ENCODE data around the gene SETDB2. TPM values are rescaled to one million over a fixed set of nuclear protein-coding genes. Genes with fewer than 3 reads are reported as not detected.
A peak's percentile ranks its signal among the peaks of the same experiment; 100 is the strongest.

SETDB2 gene, protein sequence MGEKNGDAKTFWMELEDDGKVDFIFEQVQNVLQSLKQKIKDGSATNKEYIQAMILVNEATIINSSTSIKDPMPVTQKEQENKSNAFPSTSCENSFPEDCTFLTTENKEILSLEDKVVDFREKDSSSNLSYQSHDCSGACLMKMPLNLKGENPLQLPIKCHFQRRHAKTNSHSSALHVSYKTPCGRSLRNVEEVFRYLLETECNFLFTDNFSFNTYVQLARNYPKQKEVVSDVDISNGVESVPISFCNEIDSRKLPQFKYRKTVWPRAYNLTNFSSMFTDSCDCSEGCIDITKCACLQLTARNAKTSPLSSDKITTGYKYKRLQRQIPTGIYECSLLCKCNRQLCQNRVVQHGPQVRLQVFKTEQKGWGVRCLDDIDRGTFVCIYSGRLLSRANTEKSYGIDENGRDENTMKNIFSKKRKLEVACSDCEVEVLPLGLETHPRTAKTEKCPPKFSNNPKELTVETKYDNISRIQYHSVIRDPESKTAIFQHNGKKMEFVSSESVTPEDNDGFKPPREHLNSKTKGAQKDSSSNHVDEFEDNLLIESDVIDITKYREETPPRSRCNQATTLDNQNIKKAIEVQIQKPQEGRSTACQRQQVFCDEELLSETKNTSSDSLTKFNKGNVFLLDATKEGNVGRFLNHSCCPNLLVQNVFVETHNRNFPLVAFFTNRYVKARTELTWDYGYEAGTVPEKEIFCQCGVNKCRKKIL
- total RNA-seq, result 1 to 10 TPM; 4.2 to 9.5 (median 7.6) TPM

DNA sequence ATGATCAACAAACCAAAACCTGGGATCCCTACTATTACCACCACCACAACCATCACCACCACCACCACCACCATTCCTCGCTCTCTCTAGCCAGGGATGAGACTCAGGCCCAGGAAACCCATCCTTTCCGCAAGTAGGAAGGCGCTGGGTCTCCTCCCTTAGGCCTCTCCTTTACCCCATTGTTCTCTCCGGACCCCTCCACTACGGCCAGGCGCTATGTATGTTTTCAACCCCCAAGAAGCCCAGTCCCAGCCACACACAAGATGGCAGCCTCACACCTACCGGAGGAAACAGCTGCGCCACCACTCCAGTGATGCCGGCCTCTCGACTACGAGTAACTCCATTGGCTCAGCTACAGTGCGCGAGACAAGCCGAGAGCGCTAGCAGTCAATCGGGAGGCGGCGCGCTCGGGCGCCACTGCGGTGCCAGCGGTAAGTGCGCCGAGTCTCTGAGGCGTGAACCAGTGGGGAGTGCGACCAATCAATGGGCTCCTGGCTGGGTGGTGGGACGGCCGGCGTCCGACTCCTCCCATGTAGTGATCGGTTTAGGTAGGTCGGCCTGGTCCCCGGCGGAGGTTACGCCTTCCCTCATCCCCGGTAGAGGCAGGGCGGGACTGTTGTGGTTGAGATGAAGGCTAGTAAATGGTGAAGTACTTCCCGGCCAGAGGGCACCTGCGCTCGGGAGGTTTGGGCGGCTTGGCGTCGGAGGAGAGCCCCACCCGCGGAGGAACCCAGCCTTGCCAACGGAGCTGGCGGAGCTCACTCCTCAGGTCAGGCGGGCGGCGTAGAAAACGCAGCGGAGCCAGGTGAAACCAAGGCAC, at the start of gene SETDB2, which contains the start of gene CAB39L:
SETDB2 (plus strand) TSS at position 571 of the 820 bp plus-strand sequence. CDS start 7,620 bp downstream, outside the sequence.
CAB39L (minus strand) TSS at position 361 of the 820 bp plus-strand sequence. CDS start 61,154 bp downstream, outside the sequence.
- 0 to 4% (median 0%) methylated on average over 2 to 9 of the region's 53 CpGs; no CpG with 5 or more reads in 4 of the 10 experiments for WGBS, 10 experiments
- in situ Hi-C loops (cut with MboI; ENCODE audit: low pct_unique_long_range_greater_than_20kb in 2 of 9, low sequenced_read_pairs in 9 of 9, unreplicated experiment in 9 of 9), result loop anchor here in 1 of 9 experiments (25.0 kb wide), 1 partner anchor 132 kb away; no protein-coding TSS in a partner anchor
- H3K4me3 ChIP-seq, result peak within 1 kb of the TSS; percentile 55 to 80 (median 69)

DNA sequence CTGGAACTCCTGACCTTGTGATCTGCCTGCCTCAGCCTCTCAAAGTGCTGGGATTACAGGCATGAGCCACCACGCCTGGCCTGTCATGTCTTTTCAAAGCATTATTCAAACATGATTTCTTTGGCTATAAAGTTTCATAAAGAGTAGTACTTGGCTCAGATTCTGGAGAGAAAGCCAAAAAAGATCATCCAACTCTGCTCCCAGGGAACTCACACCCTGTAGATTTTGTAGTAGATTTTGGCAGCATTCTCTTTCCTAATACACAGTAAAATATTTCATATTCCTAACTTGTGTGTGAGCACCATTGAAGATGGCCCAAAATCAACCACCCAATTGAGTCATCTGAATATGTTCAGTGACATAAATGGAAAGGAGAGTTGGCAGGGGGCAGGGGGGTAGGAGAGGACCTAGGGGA, 48.6 kb upstream of the SETDB2 start:
- in situ Hi-C loops (cut with MboI; ENCODE audit: low pct_unique_long_range_greater_than_20kb in 2 of 9, low sequenced_read_pairs in 9 of 9, unreplicated experiment in 9 of 9), result no loop called here
- WGBS, 10 experiments, result 60 to 100% (median 80%) methylated on average over 1 of the region's 1 CpG; no CpG with 5 or more reads in 6 of the 10 experiments
- Histone ChIP-seq H3K4me1 (replicated peaks in 1 of 2) (no peaks in the 10 kb centered on the region), H3K27ac (no peak overlapping the region), H3K4me3 (no peak overlapping the region)
- ATAC-seq (replicated peaks in 6 of 8), result no peak

More for the DNA sequence above, at the start of gene SETDB2, which contains the start of gene CAB39L:
- ATAC-seq (replicated peaks in 6 of 8), result peak; percentile 89 to 97 (median 94)
- Histone ChIP-seq H3K4me1 (replicated peaks in 1 of 2) (peaks cover 3 to 6% of the 10 kb centered on the region in 2 donors), H3K27ac (peak within 1 kb of the TSS; percentile 90 to 95)

DNA sequence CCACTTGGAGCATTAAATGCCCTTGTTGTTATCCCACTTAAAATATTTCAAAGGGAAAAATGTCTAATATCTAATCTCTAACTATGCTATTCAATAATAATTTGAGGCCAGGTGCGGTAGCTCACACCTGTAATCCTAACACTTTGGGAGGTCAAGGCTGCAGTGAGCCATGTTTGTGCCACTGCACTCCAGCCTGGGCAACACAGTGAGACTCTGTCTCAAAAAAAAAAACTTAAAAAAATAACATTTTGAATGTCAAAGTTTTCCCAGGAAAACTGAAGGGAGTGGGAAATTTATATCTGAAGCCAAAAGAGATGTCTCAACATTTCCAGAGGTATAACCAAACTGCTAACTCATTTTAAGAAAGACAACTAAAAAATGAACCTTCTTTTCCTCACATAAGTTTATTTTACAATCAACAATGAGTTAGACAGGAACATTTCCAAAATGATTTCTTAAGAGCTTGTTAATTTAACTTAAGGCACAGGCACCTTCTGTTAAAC, 48.1 kb upstream of the SETDB2 start:
- Histone ChIP-seq H3K4me3 (no peak overlapping the region), H3K27ac (no peak overlapping the region), H3K4me1 (replicated peaks in 1 of 2) (no peaks in the 10 kb centered on the region)
- in situ Hi-C loops (cut with MboI; ENCODE audit: low pct_unique_long_range_greater_than_20kb in 2 of 9, low sequenced_read_pairs in 9 of 9, unreplicated experiment in 9 of 9), result no loop called here
- ATAC-seq (replicated peaks in 6 of 8), result no peak
- WGBS, 10 experiments, result 50 to 100% (median 92%) methylated on average over 1 of the region's 1 CpG; no CpG with 5 or more reads in 5 of the 10 experiments

DNA sequence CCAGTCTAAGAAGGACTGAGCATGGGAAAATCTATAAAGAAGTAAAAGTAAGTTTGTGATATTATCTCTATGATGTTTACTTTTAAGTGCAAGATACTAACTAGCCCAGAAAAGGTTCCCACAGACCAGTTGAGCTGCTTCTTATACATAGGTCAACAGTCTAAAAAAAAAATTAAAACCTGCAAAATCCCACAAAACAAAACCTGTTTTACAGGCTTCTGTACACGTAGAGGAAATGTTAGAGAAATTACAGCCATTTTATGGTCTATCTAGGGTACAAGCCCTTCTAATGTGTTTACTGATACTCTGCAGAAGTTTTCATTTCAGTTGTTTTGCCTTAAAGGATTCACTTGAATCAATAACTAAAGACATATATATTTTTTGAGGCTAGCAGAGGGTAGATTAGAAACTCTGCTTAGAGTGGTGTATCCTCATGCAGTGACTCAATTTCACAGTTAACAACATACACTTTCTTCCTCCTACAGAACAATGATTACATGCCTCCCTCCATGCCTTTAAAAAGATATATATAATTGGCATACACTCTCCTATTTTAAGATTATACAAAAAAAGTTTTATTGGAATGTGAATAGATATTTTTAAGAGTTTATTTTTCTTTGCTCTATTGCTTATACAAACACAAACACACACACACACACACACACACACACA, 44.1 kb upstream of the SETDB2 start:
- no peak overlapping the region for H3K4me3 ChIP-seq

DNA sequence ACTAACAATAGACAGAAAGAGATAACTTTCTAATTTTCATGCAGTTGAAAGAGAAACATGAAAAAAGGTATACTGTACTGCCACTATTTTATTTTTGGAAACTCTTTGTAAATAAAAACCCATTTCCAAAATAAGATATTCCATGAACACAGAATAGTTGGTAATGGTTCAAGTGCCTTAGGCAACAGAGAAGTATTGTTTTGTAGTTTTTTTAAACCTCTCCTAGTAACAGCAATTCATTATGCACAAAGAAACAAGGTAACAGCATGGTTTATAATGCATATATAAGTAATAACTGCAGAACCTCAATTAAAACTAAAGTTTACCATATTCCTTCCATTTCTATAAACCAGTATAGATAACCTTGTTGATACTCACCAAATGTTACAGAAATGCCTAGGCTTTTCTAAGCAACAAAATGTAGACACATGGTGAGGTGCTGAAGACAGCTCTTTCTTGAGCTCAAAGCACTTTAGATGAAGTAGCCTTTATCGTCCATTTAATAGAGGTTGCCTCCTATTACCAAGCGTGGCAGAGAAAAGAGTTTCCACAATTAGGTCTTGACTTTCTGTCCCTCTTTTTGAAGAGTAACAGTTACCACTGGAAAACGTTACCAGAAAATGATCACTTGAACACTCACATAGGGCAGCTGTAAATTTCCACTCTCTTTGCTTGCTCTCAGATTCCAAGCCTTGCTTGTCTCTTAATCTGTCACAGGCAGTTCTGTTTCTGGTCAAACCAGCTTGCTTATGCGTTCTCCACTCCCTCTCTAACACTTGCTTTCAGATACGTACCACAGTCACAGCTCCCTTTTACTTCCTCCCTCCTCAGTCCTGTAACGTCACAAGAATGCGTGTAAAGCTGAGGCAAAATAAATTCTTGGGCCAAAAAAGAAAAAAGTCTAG, 43.1 kb upstream of the SETDB2 start:
- in situ Hi-C loops (cut with MboI; ENCODE audit: low pct_unique_long_range_greater_than_20kb in 2 of 9, low sequenced_read_pairs in 9 of 9, unreplicated experiment in 9 of 9), result no loop called here
- 9 to 81% (median 62%) methylated on average over 1 to 7 of the region's 7 CpGs for WGBS, 10 experiments
- peak in 3 of 8 experiments; percentile 57 to 97 (median 75) for ATAC-seq (replicated peaks in 6 of 8)
- no peak overlapping the region for H3K4me3 ChIP-seq
- no peak overlapping the region for H3K27ac ChIP-seq
- no peaks in the 10 kb centered on the region for H3K4me1 ChIP-seq (replicated peaks in 1 of 2)

More for the DNA sequence above, 44.1 kb upstream of the SETDB2 start:
- no peak overlapping the region for H3K27ac ChIP-seq
- in situ Hi-C loops (cut with MboI; ENCODE audit: low pct_unique_long_range_greater_than_20kb in 2 of 9, low sequenced_read_pairs in 9 of 9, unreplicated experiment in 9 of 9), result no loop called here
- WGBS, 10 experiments, result 14 to 100% (median 71%) methylated on average over 1 of the region's 1 CpG; no CpG with 5 or more reads in 3 of the 10 experiments
- no peak for ATAC-seq (replicated peaks in 6 of 8)
- H3K4me1 ChIP-seq (replicated peaks in 1 of 2), result no peaks in the 10 kb centered on the region

DNA sequence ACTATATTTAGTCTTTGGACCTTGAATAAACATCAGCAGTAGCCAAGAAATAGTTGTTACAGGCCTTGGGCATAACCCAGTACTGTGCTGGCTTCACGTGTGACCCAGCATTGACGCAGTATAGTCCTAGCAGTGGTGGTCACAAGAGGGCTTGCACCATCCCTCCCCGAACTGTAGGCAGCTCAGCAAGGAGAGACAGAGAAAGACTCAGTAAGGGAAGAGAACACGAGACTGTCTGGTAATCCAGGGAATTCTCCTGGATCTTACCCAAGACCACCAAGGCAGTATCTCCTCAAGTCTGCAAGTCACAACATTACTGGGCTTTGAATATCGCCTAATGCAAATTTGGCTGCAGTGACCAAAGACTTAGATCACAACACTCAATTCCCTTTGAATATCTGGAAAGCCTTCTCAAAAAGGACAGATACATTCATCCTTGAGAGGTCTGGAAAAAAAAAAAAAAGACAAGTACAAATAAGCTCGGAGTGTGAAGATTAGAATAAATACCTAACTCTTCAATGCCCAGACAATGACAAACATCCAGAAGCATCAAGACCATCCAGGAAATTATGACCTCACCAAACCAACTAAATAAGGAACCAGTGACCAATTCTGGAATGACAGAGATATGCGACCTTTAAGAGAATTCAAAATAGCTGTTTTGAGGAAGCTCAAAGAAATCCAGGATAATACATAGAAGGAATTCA, 39.9 kb upstream of the SETDB2 start:
- Histone ChIP-seq H3K4me3 (no peak overlapping the region), H3K27ac (no peak overlapping the region), H3K4me1 (replicated peaks in 1 of 2) (no peaks in the 10 kb centered on the region)
- no peak for ATAC-seq (replicated peaks in 6 of 8)
- 68 to 100% (median 90%) methylated on average over 2 to 7 of the region's 7 CpGs; no CpG with 5 or more reads in 1 of the 10 experiments for WGBS, 10 experiments
- in situ Hi-C loops (cut with MboI; ENCODE audit: low pct_unique_long_range_greater_than_20kb in 2 of 9, low sequenced_read_pairs in 9 of 9, unreplicated experiment in 9 of 9), result no loop called here

DNA sequence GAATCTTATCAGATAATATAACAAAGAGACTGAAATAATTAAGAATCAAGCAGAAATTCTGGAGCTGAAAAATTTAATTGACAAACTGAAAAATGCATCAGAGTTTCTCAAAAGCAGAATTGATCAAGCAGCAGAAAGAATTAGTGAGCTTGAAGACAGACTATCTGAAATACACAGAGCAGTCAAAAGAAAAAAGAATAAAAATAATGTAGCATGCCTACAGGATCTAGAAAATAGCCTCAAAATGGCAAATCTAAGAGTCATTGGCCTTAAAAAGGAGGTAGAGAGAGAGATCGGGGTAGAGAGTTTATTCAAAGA, 39.4 kb upstream of the SETDB2 start:
- WGBS, 10 experiments, result 73 to 100% (median 91%) methylated on average over 1 of the region's 1 CpG; no CpG with 5 or more reads in 4 of the 10 experiments
- in situ Hi-C loops (cut with MboI; ENCODE audit: low pct_unique_long_range_greater_than_20kb in 2 of 9, low sequenced_read_pairs in 9 of 9, unreplicated experiment in 9 of 9), result no loop called here
- ATAC-seq (replicated peaks in 6 of 8), result no peak
- H3K27ac ChIP-seq, result no peak overlapping the region
- H3K4me3 ChIP-seq, result no peak overlapping the region
- no peaks in the 10 kb centered on the region for H3K4me1 ChIP-seq (replicated peaks in 1 of 2)

DNA sequence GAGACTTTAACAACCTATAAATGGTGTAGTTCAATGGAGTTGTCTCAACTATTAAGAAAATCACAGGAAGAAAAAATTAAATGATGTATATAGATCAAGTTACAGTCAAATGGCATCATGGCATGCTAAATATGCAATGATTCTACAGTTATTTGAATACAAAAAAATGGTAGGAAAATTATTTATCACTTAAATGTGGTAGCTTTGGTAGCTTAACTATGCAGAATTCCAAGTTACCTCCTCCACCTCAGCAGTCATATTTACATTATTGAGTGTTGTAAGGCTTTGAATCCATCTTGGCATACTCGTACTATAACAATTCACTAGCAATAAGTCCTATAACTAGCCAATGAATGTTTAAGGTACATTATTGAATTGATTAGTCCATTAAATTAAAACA, 37.0 kb upstream of the SETDB2 start:
- Histone ChIP-seq H3K4me1 (replicated peaks in 1 of 2) (no peaks in the 10 kb centered on the region), H3K27ac (no peak overlapping the region), H3K4me3 (no peak overlapping the region)
- no peak for ATAC-seq (replicated peaks in 6 of 8)
- 83 to 100% (median 100%) methylated on average over 1 of the region's 1 CpG; no CpG with 5 or more reads in 2 of the 10 experiments for WGBS, 10 experiments
- in situ Hi-C loops (cut with MboI; ENCODE audit: low pct_unique_long_range_greater_than_20kb in 2 of 9, low sequenced_read_pairs in 9 of 9, unreplicated experiment in 9 of 9), result no loop called here

DNA sequence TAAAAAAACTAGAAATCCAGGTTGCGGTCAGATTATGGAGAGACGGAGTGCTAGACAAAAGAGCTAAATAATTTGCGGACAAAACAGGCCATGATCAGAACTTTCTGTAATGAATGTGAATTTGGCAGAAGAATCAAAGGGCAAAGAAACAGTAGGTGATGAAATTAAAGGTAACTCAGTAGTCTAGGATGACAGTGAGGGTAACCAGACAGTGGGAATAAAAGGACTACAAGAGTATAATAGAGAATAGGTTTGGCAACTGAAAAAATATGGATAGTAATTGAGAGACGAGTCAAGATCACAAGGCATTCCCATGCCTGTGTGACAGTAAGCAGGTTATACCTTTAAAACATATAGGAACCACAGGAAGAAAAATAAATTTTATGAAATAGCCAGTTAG, 36.1 kb upstream of the SETDB2 start:
- ATAC-seq (replicated peaks in 6 of 8), result no peak
- in situ Hi-C loops (cut with MboI; ENCODE audit: low pct_unique_long_range_greater_than_20kb in 2 of 9, low sequenced_read_pairs in 9 of 9, unreplicated experiment in 9 of 9), result no loop called here

DNA sequence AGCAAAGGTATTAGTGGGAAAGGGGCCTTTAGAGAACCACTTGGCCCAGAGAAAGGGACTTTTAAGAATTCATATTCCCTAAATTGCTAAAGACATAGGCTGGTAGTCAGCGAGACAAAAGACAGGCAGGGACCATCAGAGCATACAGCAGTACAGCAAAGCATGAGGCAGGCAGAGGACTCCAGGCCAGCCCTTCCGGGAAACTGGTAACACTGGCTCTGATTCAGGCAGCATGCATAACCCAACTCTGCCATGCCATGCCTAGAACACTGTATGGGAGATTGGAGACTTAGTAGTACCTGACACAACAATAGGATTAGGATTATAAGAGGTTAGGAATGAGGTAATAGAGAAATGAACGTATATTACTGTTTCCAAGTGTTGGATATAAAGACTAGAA, 35.1 kb upstream of the SETDB2 start:
- peak in 1 of 8 experiments; percentile 77 for ATAC-seq (replicated peaks in 6 of 8)
- H3K4me3 ChIP-seq, result no peak overlapping the region
- in situ Hi-C loops (cut with MboI; ENCODE audit: low pct_unique_long_range_greater_than_20kb in 2 of 9, low sequenced_read_pairs in 9 of 9, unreplicated experiment in 9 of 9), result no loop called here
- H3K27ac ChIP-seq, result no peak overlapping the region
- 11 to 95% (median 77%) methylated on average over 1 to 3 of the region's 3 CpGs for WGBS, 10 experiments
- no peaks in the 10 kb centered on the region for H3K4me1 ChIP-seq (replicated peaks in 1 of 2)

More for the DNA sequence above, 36.1 kb upstream of the SETDB2 start:
- WGBS, 10 experiments, result 68 to 94% (median 82%) methylated on average over 3 to 4 of the region's 4 CpGs
- H3K27ac ChIP-seq, result no peak overlapping the region
- H3K4me3 ChIP-seq, result no peak overlapping the region
- H3K4me1 ChIP-seq (replicated peaks in 1 of 2), result no peaks in the 10 kb centered on the region

DNA sequence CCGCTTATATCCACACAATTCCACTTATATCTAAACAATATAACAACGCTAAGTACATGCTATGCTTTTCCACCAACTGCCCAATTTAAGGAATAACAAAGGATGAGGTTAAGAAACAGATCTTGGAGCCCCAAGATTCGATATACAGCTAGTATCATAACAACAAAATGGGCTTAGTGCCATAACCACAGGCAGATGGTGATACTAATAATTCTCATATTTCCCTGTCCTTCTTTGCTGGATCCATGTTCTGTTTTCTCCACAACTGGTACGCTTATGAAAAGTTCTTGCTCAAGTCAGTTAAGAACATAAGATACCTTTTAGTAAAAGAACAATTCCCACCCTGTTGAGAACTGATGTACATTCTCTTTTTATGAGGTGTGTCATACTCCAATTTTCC, 34.1 kb upstream of the SETDB2 start:
- H3K4me1 ChIP-seq (replicated peaks in 1 of 2), result no peaks in the 10 kb centered on the region
- in situ Hi-C loops (cut with MboI; ENCODE audit: low pct_unique_long_range_greater_than_20kb in 2 of 9, low sequenced_read_pairs in 9 of 9, unreplicated experiment in 9 of 9), result no loop called here
- no peak overlapping the region for H3K27ac ChIP-seq
- no peak for ATAC-seq (replicated peaks in 6 of 8)
- WGBS, 10 experiments, result 13 to 100% (median 67%) methylated on average over 1 to 4 of the region's 4 CpGs
- no peak overlapping the region for H3K4me3 ChIP-seq

All from motor neuron (in vitro differentiated cells).